ENCODE data around the gene PNMT.

DNA sequence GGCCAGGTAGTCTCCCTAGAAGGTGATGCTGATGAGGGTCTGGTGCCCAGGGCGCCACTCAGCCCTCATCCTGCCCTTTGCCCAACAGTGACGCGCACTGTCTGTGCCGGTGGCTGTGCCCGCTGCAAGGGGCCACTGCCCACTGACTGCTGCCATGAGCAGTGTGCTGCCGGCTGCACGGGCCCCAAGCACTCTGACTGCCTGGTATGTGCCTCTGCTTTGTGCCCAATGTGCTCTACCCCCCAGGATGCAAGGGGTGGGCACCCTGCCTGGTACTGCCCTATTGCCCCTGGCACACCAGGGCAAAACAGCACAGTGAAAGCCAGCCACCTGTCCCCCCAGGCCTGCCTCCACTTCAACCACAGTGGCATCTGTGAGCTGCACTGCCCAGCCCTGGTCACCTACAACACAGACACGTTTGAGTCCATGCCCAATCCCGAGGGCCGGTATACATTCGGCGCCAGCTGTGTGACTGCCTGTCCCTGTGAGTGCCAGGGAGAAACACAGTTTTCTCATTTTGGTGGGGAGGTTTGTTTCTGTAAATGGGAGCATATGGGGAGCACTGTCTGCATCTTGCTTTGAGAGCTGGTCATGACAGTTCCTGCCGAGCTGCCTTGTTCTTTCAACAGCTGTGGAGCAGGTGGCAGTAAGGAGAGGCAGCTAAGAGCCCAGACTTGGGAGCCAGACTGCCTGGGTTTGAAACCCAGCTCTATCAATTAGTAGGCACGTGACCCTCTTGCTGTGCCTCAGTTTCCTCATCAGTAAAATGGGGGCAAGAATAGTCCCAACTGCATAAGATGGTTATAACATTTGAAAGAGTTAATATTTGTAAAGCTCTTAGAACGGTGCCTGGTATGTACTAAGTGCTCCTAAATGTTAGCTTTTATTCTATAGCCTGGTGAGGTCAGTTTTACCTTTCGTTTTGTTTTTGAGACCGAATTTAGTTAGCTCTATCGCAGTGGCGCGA is 42.0 kb downstream of the PNMT start:
- TF ChIP-seq, protein P1, sequence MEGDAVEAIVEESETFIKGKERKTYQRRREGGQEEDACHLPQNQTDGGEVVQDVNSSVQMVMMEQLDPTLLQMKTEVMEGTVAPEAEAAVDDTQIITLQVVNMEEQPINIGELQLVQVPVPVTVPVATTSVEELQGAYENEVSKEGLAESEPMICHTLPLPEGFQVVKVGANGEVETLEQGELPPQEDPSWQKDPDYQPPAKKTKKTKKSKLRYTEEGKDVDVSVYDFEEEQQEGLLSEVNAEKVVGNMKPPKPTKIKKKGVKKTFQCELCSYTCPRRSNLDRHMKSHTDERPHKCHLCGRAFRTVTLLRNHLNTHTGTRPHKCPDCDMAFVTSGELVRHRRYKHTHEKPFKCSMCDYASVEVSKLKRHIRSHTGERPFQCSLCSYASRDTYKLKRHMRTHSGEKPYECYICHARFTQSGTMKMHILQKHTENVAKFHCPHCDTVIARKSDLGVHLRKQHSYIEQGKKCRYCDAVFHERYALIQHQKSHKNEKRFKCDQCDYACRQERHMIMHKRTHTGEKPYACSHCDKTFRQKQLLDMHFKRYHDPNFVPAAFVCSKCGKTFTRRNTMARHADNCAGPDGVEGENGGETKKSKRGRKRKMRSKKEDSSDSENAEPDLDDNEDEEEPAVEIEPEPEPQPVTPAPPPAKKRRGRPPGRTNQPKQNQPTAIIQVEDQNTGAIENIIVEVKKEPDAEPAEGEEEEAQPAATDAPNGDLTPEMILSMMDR (conservative IDR thresholded peaks at IDR 0.05; ENCODE audit: low read length) = no peak
- no peak for TF ChIP-seq EZH2phosphoT487 (IDR thresholded peaks at IDR 0.05; ENCODE audit: borderline replicate concordance, low read depth, low read length)
